GM12872 (cell line): ENCODE data around the gene DDR2.

ENCODE experiments used
- CTCF ChIP-seq: IDR thresholded peaks from 3 replicates; pipeline ENCODE4 v1.5.1; 2011; ENCODE audit warnings: low read depth, mild to moderate bottlenecking, low read length, moderate library complexity; ENCODE audit not compliant: insufficient read depth

The DDR2 gene

GRCh38 chr1:162695687-162696086, 63.4 kb downstream of the DDR2 start:
- TF ChIP-seq CTCF: no peak

GRCh38 chr1:162696286-162696862, 64.1 kb downstream of the DDR2 start:
- no peak for TF ChIP-seq CTCF

- TF ChIP-seq CTCF: no peak
Observed at GRCh38 chr1:162697140-162697895, 65.1 kb downstream of the DDR2 start.

GRCh38 chr1:162699366-162699765, 67.1 kb downstream of the DDR2 start:
- no peak for TF ChIP-seq CTCF

GRCh38 chr1:162700131-162700530, 67.9 kb downstream of the DDR2 start:
- no peak for TF ChIP-seq CTCF

- TF ChIP-seq CTCF: no peak
Observed at GRCh38 chr1:162701286-162701685, 69.0 kb downstream of the DDR2 start.

GRCh38 chr1:162702628-162703027, 70.4 kb downstream of the DDR2 start:
- no peak for TF ChIP-seq CTCF
